B cell (primary cell): Measurements from ENCODE around the gene BLOC1S6. TPM values are rescaled to one million over a fixed set of nuclear protein-coding genes. Genes with fewer than 3 reads are reported as not detected.

ENCODE experiments used
- ATAC-seq: fragments of 200-7000 bp; cut with Tn5 transposase; one replicate; pipeline ENCODE4 v1.10.0; 2021; ENCODE audit warnings: low read depth, mild to moderate bottlenecking, moderate number of reproducible peaks, moderate library complexity
- CTCF ChIA-PET: fragments of 350-600 bp; sonication (Branson Sonifier 250); formaldehyde crosslinking; loops from one replicate; lab custom pipeline; 2021; ENCODE audit warnings: antibody characterized with exemption, inconsistent platforms; lab: Charles Lee
- POLR2A ChIA-PET: fragments of 350-600 bp; sonication (Branson Sonifier 250); formaldehyde crosslinking; loops from one replicate; lab custom pipeline; 2021; ENCODE audit warnings: antibody characterized with exemption; lab: Charles Lee
- DNase-seq: peaks from one replicate; pipeline ENCODE4 v3.0.0; 2013
- H2AFZ ChIP-seq: 2 replicates; pipeline ENCODE4 v1.6.1; 2012; ENCODE audit warnings: mild to moderate bottlenecking, low read depth, low read length; ENCODE audit not compliant: insufficient read depth, poor library complexity, severe bottlenecking
- H3K27ac ChIP-seq, 2 donors: 1 replicate in 1 of 2; 2 replicates in 1 of 2; pipeline ENCODE4 v1.5.1; 2012 to 2013; ENCODE audit warnings: low read length in 2 of 2, mild to moderate bottlenecking in 2 of 2, moderate library complexity in 1 of 2
- H3K27me3 ChIP-seq, 4 experiments: fragments of 200-600 bp in 1 of 4; sonication (generic) in 1 of 4; replicated peaks in 1 of 4; 1 replicate in 2 of 4; 2 replicates in 2 of 4; pipeline versions ENCODE4 v1.6.1 to v1.7.0; 2013 to 2016; ENCODE audit warnings: low read length in 3 of 4, mild to moderate bottlenecking in 2 of 4, mixed read lengths in 1 of 4, moderate library complexity in 1 of 4; ENCODE audit not compliant: insufficient read depth in 4 of 4, control insufficient read depth in 3 of 4; ENCODE audit errors: control extremely low read depth in 1 of 4
- H3K36me3 ChIP-seq, 2 experiments: replicated peaks in 1 of 2; 1 replicate in 1 of 2; 2 replicates in 1 of 2; pipeline versions ENCODE4 v1.6.1 to v1.7.1; 2013; ENCODE audit warnings: low read length in 1 of 2; ENCODE audit not compliant: insufficient read depth in 2 of 2, control insufficient read depth in 1 of 2; ENCODE audit errors: control extremely low read depth in 1 of 2, extremely low read depth in 1 of 2
- H3K4me1 ChIP-seq, 2 donors: fragments of 200-600 bp in 1 of 2; sonication (generic) in 1 of 2; 1 replicate in 1 of 2; 2 replicates in 1 of 2; pipeline versions ENCODE4 v1.5.1 to v1.6.1; 2013 to 2017; ENCODE audit warnings: low read length in 2 of 2; ENCODE audit not compliant: control insufficient read depth in 2 of 2, insufficient read depth in 2 of 2
- H3K4me2 ChIP-seq: replicated peaks from 2 replicates; pipeline ENCODE3; 2012; ENCODE audit warnings: mild to moderate bottlenecking, low read depth, low read length; ENCODE audit not compliant: poor library complexity, severe bottlenecking
- H3K4me3 ChIP-seq, 5 experiments: fragments of 200-600 bp in 1 of 5; sonication (generic) in 1 of 5; 1 replicate in 3 of 5; 2 replicates in 2 of 5; pipeline versions ENCODE4 v1.5.1 to v1.7.0; 2011 to 2016; ENCODE audit warnings: low read length in 4 of 5, mild to moderate bottlenecking in 4 of 5, low read depth in 2 of 5, control low read depth in 1 of 5, moderate library complexity in 1 of 5; ENCODE audit not compliant: insufficient read depth in 1 of 5; ENCODE audit errors: control extremely low read depth in 1 of 5, extremely low read depth in 1 of 5
- H3K79me2 ChIP-seq: fragments of 200-600 bp; sonication (generic); one replicate; pipeline ENCODE4 v1.6.0; 2016; ENCODE audit warnings: low read length; ENCODE audit not compliant: control insufficient read depth, insufficient read depth
- H3K9ac ChIP-seq: fragments of 200-600 bp; sonication (generic); 2 replicates; pipeline ENCODE4 v1.6.1; 2017; ENCODE audit warnings: mild to moderate bottlenecking, low read length, moderate library complexity
- H3K9me3 ChIP-seq, 3 donors: one replicate each; pipeline versions ENCODE4 v1.6.1 to v1.7.1; 2013; ENCODE audit warnings: low read length in 2 of 3; ENCODE audit not compliant: control insufficient read depth in 2 of 3, insufficient read depth in 1 of 3; ENCODE audit errors: control extremely low read depth in 1 of 3
- H4K20me1 ChIP-seq: 2 replicates; pipeline ENCODE4 v1.6.0; 2012; ENCODE audit warnings: mild to moderate bottlenecking, low read length; ENCODE audit not compliant: insufficient read depth, control insufficient read depth, poor library complexity, severe bottlenecking
- H3K27ac Mint-ChIP-seq: one replicate; pipeline ENCODE4 v1.8.0; 2021; ENCODE audit warnings: mixed read lengths
- H3K27me3 Mint-ChIP-seq: one replicate; pipeline ENCODE4 v1.8.0; 2021; ENCODE audit warnings: mixed read lengths
- H3K4me1 Mint-ChIP-seq: one replicate; pipeline ENCODE4 v1.8.0; 2021; ENCODE audit warnings: mixed read lengths
- H3K4me3 Mint-ChIP-seq: one replicate; pipeline ENCODE4 v1.8.0; 2021; ENCODE audit warnings: mixed read lengths
- H3K9me3 Mint-ChIP-seq: one replicate; pipeline ENCODE4 v1.8.0; 2022; ENCODE audit warnings: mixed read lengths; ENCODE audit not compliant: insufficient read depth
- CTCF ChIP-seq: fragments of 200-600 bp; IDR thresholded peaks from one replicate; pipeline ENCODE4 v1.8.0; 2022; ENCODE audit warnings: antibody characterized with exemption, mild to moderate bottlenecking
- EZH2 ChIP-seq: IDR thresholded peaks from 2 replicates; pipeline ENCODE4 v1.6.1; 2012; ENCODE audit warnings: borderline replicate concordance, low read depth, mild to moderate bottlenecking, moderate library complexity, low read length; ENCODE audit not compliant: insufficient read depth, poor library complexity, severe bottlenecking
- WGBS: methylation state at CpG from one replicate; pipeline ENCODE4 v1.1.5; 2013; ENCODE audit warnings: missing lambda C conversion rate; ENCODE audit not compliant: insufficient coverage; 5-methylcytosine and 5-hydroxymethylcytosine counted together
- intact Hi-C: fragments of 100-400 bp; cut with micrococcal nuclease; formaldehyde crosslinking; loops from one replicate; pipeline ENCODE4 v1.10.0; 2022
- polyA plus RNA-seq: library from polyadenylated mRNA; depleted of rRNA; stranded (reverse); fragments of >200 nt; gene quantifications from 2 replicates; pipeline ENCODE4 v1.2.3, GENCODE V29; 2012
- total RNA-seq, 2 donors: library from RNA; stranded (reverse); fragments of 120-200 nt in 1 of 2; gene quantifications; 1 replicate in 1 of 2; 2 replicates in 1 of 2; pipeline versions ENCODE4 v1.2.3 to v1.2.4, GENCODE V29; 2013 to 2022

The BLOC1S6 gene
- total and polyA plus RNA-seq, 2 donors (not counting 1 experiment from before 2014, with no cell fraction given) = 12.4 to 60.8 TPM

GRCh38 chr15:45657254-45657653 lies 70.1 kb downstream of the BLOC1S6 start:
- no peak for ATAC-seq
- TF ChIP-seq CTCF = no peak
- Mint-ChIP-seq H3K9me3 (no peaks in the 10 kb centered on the region), H3K4me1 (peaks cover 21% of the 10 kb centered on the region), H3K27ac (no peak overlapping the region), H3K4me3 (no peak overlapping the region), H3K27me3 (no peaks in the 10 kb centered on the region)
- no peaks in the 10 kb centered on the region for H3K27me3 ChIP-seq
- peaks cover 3 to 6% of the 10 kb centered on the region in 2 donors for H3K4me1 ChIP-seq
- H2AFZ ChIP-seq = no peak overlapping the region
- 100% methylated on average over 2 of the region's 2 CpGs for WGBS
- H3K9ac ChIP-seq = no peak overlapping the region
- H3K4me2 ChIP-seq = no peak overlapping the region
- H3K36me3 ChIP-seq = peaks cover 0 to 27% of the 10 kb centered on the region in 2 experiments
- peaks cover 50% of the 10 kb centered on the region for H3K79me2 ChIP-seq
- H3K27ac ChIP-seq = no peak overlapping the region
- intact Hi-C loops = no loop called here
- H4K20me1 ChIP-seq = peaks cover 64% of the 10 kb centered on the region
- POLR2A ChIA-PET = no interaction called here
- H3K4me3 ChIP-seq = no peak overlapping the region
- H3K9me3 ChIP-seq = no peaks in the 10 kb centered on the region
- CTCF ChIA-PET = no interaction called here
- DNase-seq = no peak

GRCh38 chr15:45657764-45658545 lies 70.8 kb downstream of the BLOC1S6 start:
- Mint-ChIP-seq H3K27me3 (no peaks in the 10 kb centered on the region), H3K4me3 (no peak overlapping the region), H3K4me1 (peaks cover 20% of the 10 kb centered on the region), H3K27ac (no peak overlapping the region), H3K9me3 (no peaks in the 10 kb centered on the region)
- Histone ChIP-seq H3K9me3 (no peaks in the 10 kb centered on the region), H3K27ac (no peak overlapping the region), H3K27me3 (no peaks in the 10 kb centered on the region), H3K4me2 (no peak overlapping the region), H3K36me3 (peaks cover 0 to 33% of the 10 kb centered on the region in 2 experiments), H3K4me1 (peaks cover 3 to 6% of the 10 kb centered on the region in 2 donors), H4K20me1 (peaks cover 57% of the 10 kb centered on the region), H3K79me2 (peaks cover 43% of the 10 kb centered on the region), H3K9ac (no peak overlapping the region), H3K4me3 (no peak overlapping the region), H2AFZ (no peak overlapping the region)
- POLR2A ChIA-PET = no interaction called here
- DNase-seq = no peak
- no peak for TF ChIP-seq CTCF
- TF ChIP-seq EZH2 = no peak
- intact Hi-C loops = no loop called here
- 70% methylated on average over 6 of the region's 8 CpGs for WGBS
- CTCF ChIA-PET = no interaction called here
- ATAC-seq = no peak
